Activated naive CD4-positive, alpha-beta T cell treated with anti-CD3 and anti-CD28 coated beads, Interleukin-2, amount 50 U/mL, for 72 hours (primary cell): ENCODE results near the gene PTPRD. TPM values are rescaled to one million over a fixed set of nuclear protein-coding genes. Genes with fewer than 3 reads are reported as not detected.
"Not testable (repeated sequence)": the region's sequence is repeated elsewhere in the genome, so short reads cannot be mapped to it uniquely, and the experiment has no call there.

ENCODE experiments used
- ATAC-seq, 2 donors: fragments of 150-1000 bp; cut with Tn5 transposase; 2 replicates each; pipeline ENCODE4 v1.10.0; 2021; ENCODE audit warnings: mild to moderate bottlenecking in 2 of 2, moderate library complexity in 2 of 2
- DNase-seq, 2 donors: peaks; one replicate each; pipeline ENCODE4 v3.0.0; 2021 to 2022; ENCODE audit warnings: low spot score in 2 of 2
- H3K27ac Mint-ChIP-seq, 2 donors: one replicate each; pipeline ENCODE4 v1.8.0; 2022; ENCODE audit warnings: mild to moderate bottlenecking in 2 of 2, mixed read lengths in 2 of 2
- H3K36me3 Mint-ChIP-seq, 2 donors: one replicate each; pipeline ENCODE4 v1.8.0; 2022; ENCODE audit warnings: mixed read lengths in 2 of 2
- H3K9me3 Mint-ChIP-seq, 2 donors: one replicate each; pipeline ENCODE4 v1.8.0; 2022; ENCODE audit warnings: mixed read lengths in 2 of 2
- total RNA-seq, 2 donors: library from RNA; stranded (reverse); gene quantifications; one replicate each; pipeline ENCODE4 v1.2.3, GENCODE V29; 2022

PTPRD gene
- total RNA-seq, 2 donors from 2014 or later: not detected

DNA sequence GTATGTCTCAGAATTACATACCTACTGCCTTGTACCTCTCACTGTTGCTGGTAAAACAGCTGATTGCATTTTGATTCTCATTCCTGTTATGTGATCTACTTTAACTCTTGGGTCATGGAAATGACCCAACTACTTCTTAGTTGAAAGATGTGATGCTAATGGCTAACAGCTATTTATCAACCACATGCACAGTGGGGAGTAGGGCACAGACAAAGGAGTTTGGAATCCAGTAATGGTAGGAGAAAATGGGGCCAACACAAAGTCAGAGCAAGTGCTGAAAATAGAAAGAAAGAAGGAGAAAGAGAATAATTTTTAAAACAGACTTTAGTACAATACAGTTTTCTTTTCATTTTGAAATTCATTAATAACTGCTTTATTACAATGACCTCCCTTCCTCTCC is 241.0 kb downstream of the PTPRD start:
- DNase-seq (no peak), ATAC-seq (no peak)
- Mint-ChIP-seq H3K36me3 (no peaks in the 10 kb centered on the region), H3K9me3 (peaks cover 5 to 10% of the 10 kb centered on the region in 2 donors), H3K27ac (no peak overlapping the region)

DNA sequence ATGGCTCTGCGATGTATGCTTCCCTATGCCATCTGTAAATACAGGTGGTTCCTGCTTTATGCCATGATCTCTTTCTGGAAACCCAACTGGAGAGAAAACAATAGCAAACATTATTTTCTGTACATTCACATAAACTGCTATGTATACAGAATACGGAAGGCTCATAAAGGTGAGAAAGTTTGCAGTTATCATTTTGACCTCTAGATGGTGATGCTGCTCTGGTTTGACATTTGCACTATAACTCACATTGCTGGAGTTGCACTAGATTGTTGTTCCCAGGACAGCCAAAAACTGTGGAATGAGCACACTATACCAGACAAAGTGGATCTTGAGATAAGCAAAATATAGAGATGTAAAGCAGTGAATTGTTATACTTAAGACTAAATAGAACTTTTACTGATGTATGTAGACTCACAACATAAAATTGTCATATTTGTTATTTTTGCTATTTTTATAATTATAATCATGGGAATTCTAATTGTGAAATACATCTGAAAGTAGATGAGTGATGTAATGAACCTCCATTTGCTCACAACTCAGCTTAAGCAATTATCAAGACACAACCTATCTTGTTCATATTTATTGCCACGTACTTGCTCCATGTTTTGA is 246.5 kb downstream of the PTPRD start:
- DNase-seq (no peak), ATAC-seq (no peak)
- H3K27ac Mint-ChIP-seq: no peak overlapping the region
- H3K9me3 Mint-ChIP-seq: peaks cover 3 to 10% of the 10 kb centered on the region in 2 donors
- H3K36me3 Mint-ChIP-seq: no peaks in the 10 kb centered on the region

DNA sequence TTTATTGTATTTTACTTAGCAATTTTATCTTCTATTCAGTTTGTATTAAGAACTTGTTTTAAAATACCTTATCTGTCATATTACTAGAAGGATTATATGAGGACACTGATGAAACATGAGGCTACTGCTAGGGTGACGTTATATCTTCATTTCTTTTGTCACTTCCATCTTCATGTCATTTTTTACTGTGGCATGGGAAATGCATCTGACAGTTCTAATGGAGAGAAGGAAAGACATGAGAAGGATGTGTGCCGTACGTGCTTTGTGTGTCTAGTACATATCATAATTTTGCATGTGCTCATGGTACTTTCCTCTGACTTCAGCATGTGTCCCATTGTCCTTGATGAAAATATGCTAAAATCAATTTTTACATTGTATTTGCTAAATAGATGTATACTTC is 258.2 kb downstream of the PTPRD start:
- no peak overlapping the region for H3K27ac Mint-ChIP-seq
- DNase-seq: no peak
- ATAC-seq: no peak
- H3K36me3 Mint-ChIP-seq: no peaks in the 10 kb centered on the region
- peaks cover 0 to 6% of the 10 kb centered on the region in 2 donors for H3K9me3 Mint-ChIP-seq

DNA sequence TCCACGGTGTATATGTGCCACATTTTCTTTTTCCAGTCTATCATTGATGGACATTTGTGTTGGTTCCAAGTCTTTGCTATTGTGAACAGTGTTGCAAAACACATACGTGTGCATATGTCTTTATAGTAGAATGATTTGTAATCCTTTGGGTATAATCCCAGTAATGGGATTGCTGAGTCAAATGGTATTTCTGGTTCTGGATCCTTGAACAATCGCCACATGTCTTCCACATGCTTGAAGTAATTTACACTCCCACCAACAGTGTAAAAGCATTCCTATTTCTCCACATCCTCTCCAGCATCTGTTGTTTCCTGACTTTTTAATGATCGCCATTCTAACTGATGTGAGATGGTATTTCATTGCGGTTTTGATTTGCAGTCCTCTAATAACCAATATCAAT is 267.2 kb downstream of the PTPRD start:
- H3K9me3 Mint-ChIP-seq: peaks cover 5 to 21% of the 10 kb centered on the region in 2 donors
- ATAC-seq, DNase-seq, H3K36me3 Mint-ChIP-seq, H3K27ac Mint-ChIP-seq: not testable (repeated sequence)

DNA sequence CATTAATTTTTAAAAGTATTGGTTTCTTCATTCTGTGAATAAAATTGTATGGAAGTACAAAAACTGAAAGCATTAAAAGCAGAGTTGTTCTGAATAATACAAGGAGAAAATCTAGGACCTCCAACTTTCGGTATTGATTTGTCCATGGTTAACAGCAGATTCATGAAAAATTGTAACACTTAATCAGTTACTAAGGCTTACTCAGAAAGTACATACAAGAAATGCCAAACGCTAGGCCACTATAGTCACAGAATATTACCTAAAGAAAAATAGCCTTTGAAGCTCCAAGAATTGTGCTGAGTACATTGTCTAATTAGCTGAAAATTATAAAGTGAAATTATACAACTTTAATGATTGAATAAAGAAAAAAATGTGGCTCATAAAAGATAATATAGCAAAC is 271.7 kb downstream of the PTPRD start:
- Mint-ChIP-seq H3K36me3 (no peaks in the 10 kb centered on the region), H3K27ac (no peak overlapping the region), H3K9me3 (peaks cover 11 to 18% of the 10 kb centered on the region in 2 donors)
- DNase-seq (no peak), ATAC-seq (no peak)

DNA sequence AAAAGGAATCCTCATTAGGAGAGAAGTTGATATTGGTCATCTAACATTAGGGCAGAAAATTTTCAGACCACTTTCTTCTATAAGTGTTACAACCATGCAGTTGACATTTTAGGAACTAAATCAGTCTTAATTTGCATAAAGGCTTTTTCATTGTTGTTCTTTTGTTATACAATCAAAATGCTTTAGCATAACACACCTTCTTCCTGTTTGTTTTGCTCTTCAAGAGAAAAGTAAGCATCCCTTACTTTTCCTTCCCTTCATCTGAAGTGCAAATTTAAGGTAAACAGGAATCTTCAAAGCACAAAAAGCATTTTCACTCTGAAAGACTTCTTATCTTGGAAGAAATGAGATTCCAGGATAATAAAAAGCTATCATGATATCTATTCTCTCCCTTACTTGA is 273.6 kb downstream of the PTPRD start:
- Mint-ChIP-seq H3K9me3 (peaks cover 15 to 19% of the 10 kb centered on the region in 2 donors), H3K27ac (no peak overlapping the region), H3K36me3 (no peaks in the 10 kb centered on the region)
- ATAC-seq (no peak), DNase-seq (no peak)

DNA sequence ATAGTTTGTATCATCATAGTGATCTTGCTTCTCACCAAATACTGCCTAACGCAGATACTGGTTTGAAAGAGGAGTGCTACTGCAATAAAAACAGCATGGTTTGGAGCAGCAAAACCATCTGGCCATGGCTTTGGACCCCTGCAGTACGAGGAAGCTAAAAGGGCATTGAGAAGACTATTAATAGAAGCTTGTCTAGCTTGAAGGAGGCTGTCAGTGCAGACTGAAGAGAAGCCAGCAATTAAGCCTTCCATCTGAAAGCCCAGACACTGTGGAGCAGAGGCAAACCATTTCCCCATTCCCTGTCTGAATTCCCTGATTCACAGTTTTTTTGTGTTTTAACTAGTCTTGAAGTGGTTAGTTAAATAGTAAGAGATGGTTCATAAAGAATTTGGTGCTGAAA is 281.6 kb downstream of the PTPRD start:
- Mint-ChIP-seq H3K27ac (no peak overlapping the region), H3K9me3 (peaks cover 5 to 14% of the 10 kb centered on the region in 2 donors), H3K36me3 (no peaks in the 10 kb centered on the region)
- DNase-seq (no peak), ATAC-seq (no peak)

DNA sequence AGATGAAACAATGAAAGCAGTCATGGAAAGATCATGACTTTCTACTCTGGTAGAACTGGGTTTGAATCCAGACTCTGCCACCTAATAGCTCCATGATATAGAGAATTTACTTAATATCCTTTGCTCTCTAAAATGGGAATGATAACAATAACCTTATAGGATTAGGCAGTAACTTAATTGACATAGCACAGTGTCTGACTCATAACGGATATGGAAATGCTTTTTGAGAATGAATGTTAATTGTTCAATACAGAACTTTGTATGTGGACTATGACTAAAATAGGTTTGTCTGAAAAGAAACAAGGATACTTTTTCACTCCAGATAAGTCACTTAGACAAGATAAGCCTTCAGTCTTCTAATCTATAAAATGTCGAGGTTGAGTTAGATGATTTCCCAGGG is 330.7 kb downstream of the PTPRD start:
- ATAC-seq (no peak), DNase-seq (no peak)
- Mint-ChIP-seq H3K9me3 (peaks cover 0 to 10% of the 10 kb centered on the region in 2 donors), H3K27ac (no peak overlapping the region), H3K36me3 (no peaks in the 10 kb centered on the region)

DNA sequence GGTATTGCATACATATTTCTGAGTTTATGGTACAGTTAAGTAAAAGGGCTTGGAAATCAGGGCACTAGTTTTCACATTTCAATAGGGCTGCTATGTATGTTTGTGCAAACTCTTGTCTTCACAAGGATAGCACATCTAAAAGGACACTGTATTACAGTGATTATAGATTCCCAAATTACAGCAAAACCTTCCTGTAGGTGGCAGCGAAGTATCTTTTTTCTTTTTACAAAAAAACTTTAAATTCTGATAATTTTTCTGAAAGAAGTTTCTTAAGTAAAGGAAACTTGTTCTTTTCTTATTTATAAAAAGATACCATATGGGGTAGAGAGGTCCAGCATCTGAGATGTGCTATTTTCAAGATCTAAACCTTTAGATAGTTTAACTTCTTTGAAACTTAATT is 337.8 kb downstream of the PTPRD start:
- ATAC-seq (no peak), DNase-seq (no peak)
- no peak overlapping the region for H3K27ac Mint-ChIP-seq
- peaks cover 5 to 6% of the 10 kb centered on the region in 2 donors for H3K9me3 Mint-ChIP-seq
- no peaks in the 10 kb centered on the region for H3K36me3 Mint-ChIP-seq

DNA sequence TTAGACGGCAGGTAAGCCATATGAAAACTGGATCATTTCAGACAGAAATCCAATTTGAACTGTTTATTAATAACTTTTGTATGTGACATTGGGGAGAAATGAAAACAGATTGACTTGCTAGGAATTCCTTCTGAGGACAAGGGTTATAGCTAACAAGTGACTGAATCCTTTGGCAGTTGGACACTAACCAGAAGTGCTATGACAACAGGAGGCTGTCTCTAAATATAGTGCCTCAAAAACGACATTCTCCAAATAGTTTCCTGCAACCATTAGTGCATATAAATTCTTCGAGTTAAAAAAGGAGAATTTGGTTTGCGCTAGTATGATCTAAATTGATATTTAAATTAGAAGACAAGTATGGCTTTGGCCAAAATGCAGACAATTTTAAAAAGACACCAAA is 338.6 kb downstream of the PTPRD start:
- Mint-ChIP-seq H3K36me3 (no peaks in the 10 kb centered on the region), H3K27ac (no peak overlapping the region), H3K9me3 (peaks cover 3 to 5% of the 10 kb centered on the region in 2 donors)
- DNase-seq (no peak), ATAC-seq (no peak)

DNA sequence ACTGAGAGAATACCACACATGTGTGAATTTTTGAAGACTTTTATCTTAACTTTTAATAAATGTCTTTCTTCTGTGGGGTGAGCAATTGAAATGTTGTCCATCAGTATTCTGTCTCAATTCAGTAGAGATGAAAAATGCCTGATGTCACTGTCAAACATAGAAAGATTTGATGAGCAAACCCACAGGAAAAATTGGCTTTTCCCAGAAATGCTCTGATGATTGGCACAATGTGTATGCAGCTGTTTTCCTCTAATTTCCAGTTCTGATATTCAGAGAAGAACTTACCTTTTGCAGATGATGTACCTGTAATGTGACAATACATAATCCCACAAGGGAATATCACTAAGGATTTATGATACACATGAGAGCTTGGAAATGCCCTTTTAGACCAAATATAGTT is 340.0 kb downstream of the PTPRD start:
- no peak for DNase-seq
- Mint-ChIP-seq H3K27ac (no peak overlapping the region), H3K36me3 (no peaks in the 10 kb centered on the region), H3K9me3 (peaks cover 8 to 11% of the 10 kb centered on the region in 2 donors)
- ATAC-seq: no peak

DNA sequence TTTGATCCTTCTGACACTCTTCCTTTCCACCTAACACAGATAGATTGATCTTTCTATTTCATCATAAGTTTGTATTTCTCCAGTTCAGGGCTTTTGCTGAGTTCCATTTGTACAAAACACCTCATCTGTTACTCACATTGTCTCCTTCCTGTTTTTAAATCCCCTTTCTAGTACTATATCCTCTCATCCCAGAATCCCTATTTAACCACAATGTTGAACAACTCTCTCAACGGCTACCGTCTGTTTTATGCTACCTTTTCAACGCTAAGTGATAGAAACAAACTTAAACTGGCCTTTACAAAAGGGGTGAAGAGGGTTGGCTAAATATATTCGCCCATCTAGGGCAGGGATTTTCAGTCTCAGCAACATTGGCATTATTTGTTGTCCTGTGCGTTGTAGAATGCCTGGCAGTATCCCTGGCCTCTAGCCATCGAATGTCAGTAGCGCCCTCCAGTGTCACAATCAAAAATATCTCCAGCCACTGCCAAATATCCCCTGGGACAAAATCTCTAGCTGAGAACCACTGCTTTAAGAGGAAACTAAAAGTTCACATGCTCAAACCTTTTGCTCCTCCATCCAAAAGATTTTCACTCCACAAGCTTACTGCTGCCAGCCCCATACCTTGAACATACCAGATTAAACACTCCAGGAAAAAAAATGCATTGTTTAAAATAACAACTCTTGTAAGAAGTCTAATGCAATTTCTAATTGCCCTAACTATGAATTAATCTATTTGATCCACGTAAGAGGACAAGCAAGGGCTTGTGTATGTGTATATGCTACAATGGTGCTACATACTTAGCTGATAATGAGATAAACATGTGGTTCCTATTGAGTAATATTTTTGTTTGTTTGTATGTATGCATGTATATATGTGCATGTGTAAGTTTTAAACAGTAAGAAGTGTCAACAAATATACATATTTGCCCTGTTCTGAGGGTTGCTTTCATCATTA is 344.0 kb downstream of the PTPRD start:
- H3K9me3 Mint-ChIP-seq: peaks cover 13 to 21% of the 10 kb centered on the region in 2 donors
- no peak for ATAC-seq
- no peak overlapping the region for H3K27ac Mint-ChIP-seq
- DNase-seq: no peak
- peaks cover 0 to 7% of the 10 kb centered on the region in 2 donors for H3K36me3 Mint-ChIP-seq

DNA sequence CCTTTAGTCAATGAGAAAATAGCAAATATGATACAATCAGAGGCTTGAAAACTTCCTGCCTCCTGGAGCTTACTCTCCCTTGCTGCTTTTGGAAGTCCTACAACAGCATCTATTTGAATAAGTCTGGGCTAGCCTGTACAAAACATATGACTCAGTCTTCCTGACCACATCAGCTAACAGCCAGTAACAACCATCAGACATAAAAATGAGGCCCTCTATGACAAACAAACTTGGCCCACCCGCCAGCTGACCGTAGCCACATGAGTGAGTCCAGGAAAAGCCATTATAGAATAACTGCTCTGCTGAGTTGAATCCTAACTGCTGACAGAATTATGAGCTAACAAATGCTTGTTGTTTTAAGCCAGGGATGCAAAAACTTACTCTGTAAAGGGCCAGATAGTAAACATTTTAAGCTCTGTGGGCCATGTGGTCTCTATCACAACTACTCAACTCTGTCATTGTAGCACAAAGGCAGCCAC is 347.6 kb downstream of the PTPRD start:
- no peak overlapping the region for H3K27ac Mint-ChIP-seq
- H3K36me3 Mint-ChIP-seq: peaks cover 7 to 15% of the 10 kb centered on the region in 2 donors
- H3K9me3 Mint-ChIP-seq: peaks cover 21 to 32% of the 10 kb centered on the region in 2 donors
- DNase-seq: no peak
- ATAC-seq: no peak

DNA sequence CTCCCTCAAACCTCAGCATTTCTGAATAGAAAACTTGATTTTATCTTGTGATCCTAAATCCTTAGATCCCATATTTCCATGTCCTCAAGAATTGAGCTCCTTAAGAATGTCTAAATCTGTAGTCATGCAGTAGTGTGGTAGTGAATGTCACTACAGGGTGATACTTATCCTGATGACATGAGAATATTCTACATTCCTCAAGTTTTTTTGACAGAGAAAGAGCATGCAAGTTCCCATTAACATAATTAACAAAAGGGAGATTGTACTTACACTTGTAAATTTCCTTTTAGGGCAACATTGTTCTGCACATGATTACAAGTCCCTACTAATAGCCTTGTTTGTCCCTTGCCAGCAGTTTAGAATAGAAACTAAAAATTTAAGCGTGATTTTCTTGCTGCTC is 352.3 kb downstream of the PTPRD start:
- ATAC-seq (no peak), DNase-seq (no peak)
- no peak overlapping the region for H3K27ac Mint-ChIP-seq
- peaks cover 7 to 15% of the 10 kb centered on the region in 2 donors for H3K36me3 Mint-ChIP-seq
- peaks cover 22 to 27% of the 10 kb centered on the region in 2 donors for H3K9me3 Mint-ChIP-seq

DNA sequence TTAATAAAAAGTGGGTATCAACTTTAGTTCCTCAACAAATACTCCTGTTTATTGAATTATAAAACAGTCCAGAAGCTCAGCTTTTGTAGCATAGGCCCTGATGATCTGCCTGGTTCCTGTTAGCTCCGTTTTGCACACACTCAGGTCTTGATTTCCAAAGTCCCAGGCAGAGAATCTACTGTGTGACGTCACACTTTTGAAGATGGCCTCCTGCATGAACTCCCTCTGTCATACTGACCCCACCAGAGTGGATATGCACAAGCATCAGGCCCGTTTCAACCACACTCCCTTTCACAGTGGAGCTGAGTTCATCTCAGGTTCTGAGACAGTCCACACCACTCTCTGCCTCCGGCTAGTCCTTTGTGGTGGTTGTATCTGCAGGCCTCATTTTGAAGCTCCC is 353.1 kb downstream of the PTPRD start:
- ATAC-seq: no peak
- Mint-ChIP-seq H3K36me3 (peaks cover 7 to 8% of the 10 kb centered on the region in 2 donors), H3K9me3 (peaks cover 19 to 24% of the 10 kb centered on the region in 2 donors)

DNA sequence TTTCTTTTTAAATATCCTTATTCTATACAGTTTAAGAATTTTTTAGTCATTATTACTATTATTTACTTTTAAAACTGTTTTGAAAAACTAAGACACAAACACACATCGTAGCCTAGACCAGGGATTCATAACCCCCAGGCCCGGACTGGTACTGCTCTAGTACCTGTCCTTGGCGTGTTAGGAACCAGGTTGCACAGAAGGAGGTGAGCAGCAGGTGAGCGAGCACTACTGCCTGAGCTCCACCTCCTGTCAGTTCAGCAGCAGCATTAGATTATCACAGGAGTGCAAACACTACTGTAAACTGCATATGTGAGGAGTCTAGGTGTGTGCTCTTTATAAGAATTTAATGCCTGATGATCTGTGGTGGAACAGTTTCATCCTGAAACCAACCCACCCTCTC is 357.0 kb downstream of the PTPRD start:
- no peaks in the 10 kb centered on the region for H3K36me3 Mint-ChIP-seq
- ATAC-seq (no peak), DNase-seq (no peak)
- no peak overlapping the region for H3K27ac Mint-ChIP-seq
- H3K9me3 Mint-ChIP-seq: peaks cover 7 to 11% of the 10 kb centered on the region in 2 donors

More for the DNA sequence above, 353.1 kb downstream of the PTPRD start:
- DNase-seq: no peak
- no peak overlapping the region for H3K27ac Mint-ChIP-seq

DNA sequence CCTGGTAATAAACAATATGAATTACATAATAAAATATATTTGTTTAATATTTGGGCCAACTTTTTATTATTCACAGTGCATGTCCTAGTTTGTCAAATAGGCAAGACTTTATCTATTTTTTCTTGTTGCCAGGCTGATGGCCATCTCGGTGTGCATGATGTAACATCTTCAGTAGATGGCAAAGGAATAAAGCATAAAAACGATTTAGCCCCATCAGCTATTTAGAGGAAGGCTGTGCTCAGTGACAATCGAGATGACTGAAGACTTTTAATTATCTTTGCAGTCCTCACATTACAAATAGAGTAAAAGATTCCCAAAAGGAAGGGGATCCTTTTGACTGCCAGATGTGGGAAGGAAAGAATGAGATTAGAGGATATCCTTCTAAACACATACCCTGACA is 358.5 kb downstream of the PTPRD start:
- ATAC-seq: no peak
- H3K36me3 Mint-ChIP-seq: no peaks in the 10 kb centered on the region
- peaks cover 7 to 11% of the 10 kb centered on the region in 2 donors for H3K9me3 Mint-ChIP-seq
- no peak overlapping the region for H3K27ac Mint-ChIP-seq
- no peak for DNase-seq
